Measurements from ENCODE around the gene MDN1. TPM values are rescaled to one million over a fixed set of nuclear protein-coding genes. Genes with fewer than 3 reads are reported as not detected.
"Not testable (repeated sequence)": the region's sequence is repeated elsewhere in the genome, so short reads cannot be mapped to it uniquely, and the experiment has no call there.

Gene MDN1
- total and polyA plus RNA-seq, 7 donors: 3.0 to 29.9 (median 16.5) TPM

DNA sequence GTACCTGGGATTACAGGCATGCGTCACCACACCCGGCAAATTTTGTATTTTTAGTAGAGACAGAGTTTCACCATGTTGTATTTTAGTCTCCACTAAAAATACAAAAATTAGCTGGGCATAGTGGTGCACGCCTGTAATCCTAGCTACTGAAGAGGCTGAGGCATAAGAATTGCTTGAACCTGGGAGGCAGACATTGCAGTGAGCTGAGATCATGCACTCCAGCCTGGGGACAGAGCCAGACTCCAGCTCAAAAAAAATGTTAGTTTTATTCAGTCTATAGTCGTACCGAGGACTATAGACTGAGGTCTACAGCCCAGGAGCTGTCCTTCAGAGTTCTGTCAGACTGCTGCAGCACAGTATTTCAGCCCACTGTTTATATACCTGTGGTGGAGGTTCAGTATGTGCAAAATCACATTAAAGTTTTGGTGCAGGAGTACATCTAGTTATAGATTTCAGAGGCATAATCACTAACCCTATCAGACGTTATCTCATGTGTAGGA lies 6.5 kb upstream of the MDN1 start:
- no peaks in the 10 kb centered on the region for H3K9me3 ChIP-seq
- TF ChIP-seq, protein P1, sequence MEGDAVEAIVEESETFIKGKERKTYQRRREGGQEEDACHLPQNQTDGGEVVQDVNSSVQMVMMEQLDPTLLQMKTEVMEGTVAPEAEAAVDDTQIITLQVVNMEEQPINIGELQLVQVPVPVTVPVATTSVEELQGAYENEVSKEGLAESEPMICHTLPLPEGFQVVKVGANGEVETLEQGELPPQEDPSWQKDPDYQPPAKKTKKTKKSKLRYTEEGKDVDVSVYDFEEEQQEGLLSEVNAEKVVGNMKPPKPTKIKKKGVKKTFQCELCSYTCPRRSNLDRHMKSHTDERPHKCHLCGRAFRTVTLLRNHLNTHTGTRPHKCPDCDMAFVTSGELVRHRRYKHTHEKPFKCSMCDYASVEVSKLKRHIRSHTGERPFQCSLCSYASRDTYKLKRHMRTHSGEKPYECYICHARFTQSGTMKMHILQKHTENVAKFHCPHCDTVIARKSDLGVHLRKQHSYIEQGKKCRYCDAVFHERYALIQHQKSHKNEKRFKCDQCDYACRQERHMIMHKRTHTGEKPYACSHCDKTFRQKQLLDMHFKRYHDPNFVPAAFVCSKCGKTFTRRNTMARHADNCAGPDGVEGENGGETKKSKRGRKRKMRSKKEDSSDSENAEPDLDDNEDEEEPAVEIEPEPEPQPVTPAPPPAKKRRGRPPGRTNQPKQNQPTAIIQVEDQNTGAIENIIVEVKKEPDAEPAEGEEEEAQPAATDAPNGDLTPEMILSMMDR (IDR thresholded peaks at IDR 0.05): no peak
- no peak for TF ChIP-seq EP300 (IDR thresholded peaks at IDR 0.05)
- TF ChIP-seq POLR2AphosphoS5 (IDR thresholded peaks at IDR 0.05): no peak
- TF ChIP-seq POLR2A (IDR thresholded peaks at IDR 0.05): no peak
- H3K27me3 ChIP-seq: no peaks in the 10 kb centered on the region
- DNase-seq: no peak
- H3K4me1 ChIP-seq: peaks cover 0 to 20% (median 16%) of the 10 kb centered on the region in 4 donors
- 87 to 90% methylated on average over 6 of the region's 6 CpGs for WGBS, 2 donors
- H3K4me3 ChIP-seq: no peak overlapping the region
- peak overlapping the region in 1 of 4 donors; percentile 68 for H3K27ac ChIP-seq
- no peaks in the 10 kb centered on the region for H3K36me3 ChIP-seq
- intact Hi-C loops (cut with DNase I): loop anchor here (5.0 to 10.0 kb wide), 4 partner anchors 189 to 864 kb away; partner anchors contain the start of genes ANKRD6, LYRM2 and RNGTT

DNA sequence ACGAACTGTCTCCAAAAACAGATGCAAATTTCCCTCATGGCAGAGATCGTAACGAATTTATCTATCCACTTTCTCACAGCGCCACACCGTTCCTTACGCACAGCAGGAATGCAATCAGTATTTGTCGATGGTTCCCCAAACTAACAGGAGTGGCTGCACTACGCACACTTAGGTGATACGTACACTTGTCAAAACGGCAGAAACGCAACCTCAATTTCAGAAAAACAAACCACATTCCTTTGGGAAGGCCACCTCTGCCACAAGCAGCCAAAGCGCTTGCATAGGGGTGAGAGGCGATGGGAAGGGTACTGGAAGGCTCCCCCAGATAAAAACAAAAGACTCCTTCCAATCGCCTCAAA lies 638 bp downstream of the MDN1 start:
- intact Hi-C loops (cut with DNase I): loop anchor here (1.0 kb wide), 1 partner anchor 10 kb away; the partner anchor contains the start of gene CASP8AP2
- DNase-seq: no peak
- H3K9me3 ChIP-seq: no peaks in the 10 kb centered on the region
- peaks cover 0 to 22% (median 20%) of the 10 kb centered on the region in 4 donors for H3K4me1 ChIP-seq
- no peak for TF ChIP-seq POLR2A (IDR thresholded peaks at IDR 0.05)
- no peak for TF ChIP-seq POLR2AphosphoS5 (IDR thresholded peaks at IDR 0.05)
- TF ChIP-seq EP300 (IDR thresholded peaks at IDR 0.05): no peak
- TF ChIP-seq, protein P1 (IDR thresholded peaks at IDR 0.05): no peak
- peak overlapping the region; percentile 78 to 97 (median 83) for H3K4me3 ChIP-seq
- WGBS, 2 donors: 0 to 1% methylated on average over 14 of the region's 14 CpGs
- no peaks in the 10 kb centered on the region for H3K36me3 ChIP-seq
- no peaks in the 10 kb centered on the region for H3K27me3 ChIP-seq
- H3K27ac ChIP-seq: peak overlapping the region; percentile 83 to 91 (median 90)

DNA sequence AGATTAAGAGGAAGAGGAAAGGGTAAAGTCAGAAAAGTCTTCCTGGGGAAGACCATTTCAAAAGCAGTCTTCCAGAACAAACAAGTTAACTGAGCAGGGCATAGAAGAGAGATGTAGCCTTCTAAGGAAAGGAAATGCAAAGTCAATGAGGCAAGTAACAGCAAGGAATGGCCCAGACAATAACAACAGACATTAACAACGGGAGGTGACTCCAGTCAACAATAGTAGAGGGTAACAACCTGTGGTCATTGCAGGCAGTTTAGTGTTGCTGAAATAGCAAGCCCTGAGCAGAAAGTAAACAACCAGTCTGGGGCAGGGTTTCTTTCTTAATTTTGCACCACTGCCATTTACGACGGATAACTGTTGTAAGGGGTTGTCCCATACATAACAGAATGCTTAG lies 2.1 kb downstream of the MDN1 start:
- Histone ChIP-seq H3K4me3 (no peak overlapping the region), H3K27ac (no peak overlapping the region), H3K27me3 (no peaks in the 10 kb centered on the region), H3K9me3 (no peaks in the 10 kb centered on the region), H3K4me1 (peaks cover 0 to 22% (median 20%) of the 10 kb centered on the region in 4 donors), H3K36me3 (no peaks in the 10 kb centered on the region)
- DNase-seq: no peak
- 41 to 63% methylated on average over 3 of the region's 3 CpGs for WGBS, 2 donors
- TF ChIP-seq, protein P1 (IDR thresholded peaks at IDR 0.05): no peak
- no peak for TF ChIP-seq POLR2A (IDR thresholded peaks at IDR 0.05)
- TF ChIP-seq EP300 (IDR thresholded peaks at IDR 0.05): no peak
- no peak for TF ChIP-seq POLR2AphosphoS5 (IDR thresholded peaks at IDR 0.05)
- intact Hi-C loops (cut with DNase I): no loop called here

DNA sequence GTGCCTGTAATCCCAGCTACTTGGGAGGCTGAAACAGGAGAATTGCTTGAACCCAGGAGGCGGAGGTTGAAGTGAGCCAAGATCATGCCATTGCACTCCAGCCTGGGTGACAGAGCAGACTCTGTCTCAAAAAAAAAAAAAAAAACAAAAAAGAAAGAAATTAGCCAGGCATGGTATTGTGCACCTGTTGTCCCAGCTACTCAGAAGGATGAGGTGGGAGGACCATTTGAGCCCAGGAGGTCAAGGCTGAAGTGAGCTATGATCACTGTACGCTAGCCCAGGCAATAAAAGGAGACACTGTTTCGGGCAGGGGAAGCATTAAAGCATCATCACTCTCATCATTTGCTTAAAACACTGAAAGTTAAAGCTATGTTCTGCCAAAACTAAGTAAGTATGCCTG lies 6.2 kb downstream of the MDN1 start:
- H3K9me3 ChIP-seq; H3K27ac ChIP-seq; intact Hi-C loops (cut with DNase I); H3K36me3 ChIP-seq; DNase-seq; H3K27me3 ChIP-seq; H3K4me3 ChIP-seq: not testable (repeated sequence)
- H3K4me1 ChIP-seq: peaks cover 0 to 12% (median 10%) of the 10 kb centered on the region in 4 donors
- 88 to 95% methylated on average over 3 of the region's 3 CpGs for WGBS, 2 donors

DNA sequence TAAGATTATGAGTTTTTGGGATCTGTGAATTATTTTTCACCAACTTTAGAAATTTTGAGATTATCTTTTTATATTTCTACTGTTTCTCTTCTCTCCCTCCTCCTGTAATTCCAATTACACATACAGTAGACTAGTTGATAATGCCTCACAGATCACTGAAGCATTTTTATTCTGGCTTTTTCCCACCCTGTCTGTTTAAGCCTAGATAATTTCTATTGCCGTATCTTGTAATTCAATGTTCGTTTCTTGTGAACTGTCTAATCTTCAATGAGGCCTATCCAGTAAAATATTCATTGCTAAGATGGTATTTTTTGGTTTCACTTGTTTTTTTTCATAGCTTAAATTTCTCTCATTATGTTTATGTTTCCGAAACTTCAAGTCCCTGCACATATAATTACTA lies 12.0 kb downstream of the MDN1 start:
- TF ChIP-seq POLR2AphosphoS5 (IDR thresholded peaks at IDR 0.05) (no peak), EP300 (IDR thresholded peaks at IDR 0.05) (no peak), POLR2A (IDR thresholded peaks at IDR 0.05) (no peak)
- TF ChIP-seq, protein P1 (IDR thresholded peaks at IDR 0.05): no peak
- Histone ChIP-seq H3K27ac (no peak overlapping the region), H3K36me3 (no peaks in the 10 kb centered on the region), H3K4me3 (no peak overlapping the region), H3K4me1 (no peaks in the 10 kb centered on the region), H3K27me3 (no peaks in the 10 kb centered on the region), H3K9me3 (no peaks in the 10 kb centered on the region)
- WGBS, 2 donors: 92 to 97% methylated on average over 3 of the region's 3 CpGs
- no peak for DNase-seq
- intact Hi-C loops (cut with DNase I): no loop called here

All from sigmoid colon (tissue), 7 donors.